Esophagus squamous epithelium (tissue), 4 donors: Measurements from ENCODE around the gene FREM1.

Experiments
- POLR2A ChIP-seq, 4 donors: fragments of 450-650 bp; IDR thresholded peaks; one replicate each; pipeline ENCODE4 v1.6.1; 2017; ENCODE audit warnings: antibody characterized with exemption in 4 of 4, mild to moderate bottlenecking in 4 of 4, moderate library complexity in 3 of 4
- TF ChIP-seq, protein P1 (sequence below), 6 experiments: fragments of 450-650 bp in 4 of 6; fragments of 200-600 bp in 2 of 6; sonication (generic) in 2 of 6; IDR thresholded peaks; one replicate each; pipeline ENCODE4 v1.5.1; 2016 to 2019; ENCODE audit warnings: antibody characterized with exemption in 6 of 6, mild to moderate bottlenecking in 4 of 6, moderate library complexity in 4 of 6

DNA sequence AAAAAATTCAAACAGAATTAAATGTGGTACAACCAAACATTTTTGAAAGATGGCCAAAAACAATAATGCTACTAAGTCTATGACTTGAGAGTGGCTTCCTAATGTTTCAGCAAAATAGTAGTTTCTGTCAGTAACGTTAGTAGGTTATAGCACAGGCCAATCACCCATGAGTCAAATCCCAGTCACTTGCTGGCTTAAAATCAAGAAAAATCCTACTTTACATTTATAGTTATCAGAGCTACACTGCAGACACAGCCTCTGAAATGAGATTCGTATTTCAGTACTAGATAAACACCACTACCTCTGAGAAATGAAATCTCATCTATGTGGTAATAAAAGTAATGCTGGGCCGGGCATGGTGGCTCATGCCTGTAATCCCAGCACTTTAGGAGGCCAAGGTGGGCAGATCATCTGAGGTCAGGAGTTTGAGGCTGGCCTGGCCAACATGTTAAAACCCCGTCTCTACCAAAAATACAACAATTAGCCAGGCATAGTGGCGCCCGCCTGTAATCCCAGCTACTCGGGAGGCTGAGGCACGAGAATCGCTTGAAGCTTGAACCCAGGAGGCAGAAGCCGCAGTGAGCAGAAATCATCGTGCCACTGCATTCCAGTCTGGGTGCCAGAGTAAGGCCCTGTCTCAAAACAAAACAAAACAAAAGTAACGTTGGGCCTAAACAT is 223.0 kb downstream of the FREM1 start:
- no peak for TF ChIP-seq POLR2A (IDR thresholded peaks at IDR 0.05)
- TF ChIP-seq, protein P1, sequence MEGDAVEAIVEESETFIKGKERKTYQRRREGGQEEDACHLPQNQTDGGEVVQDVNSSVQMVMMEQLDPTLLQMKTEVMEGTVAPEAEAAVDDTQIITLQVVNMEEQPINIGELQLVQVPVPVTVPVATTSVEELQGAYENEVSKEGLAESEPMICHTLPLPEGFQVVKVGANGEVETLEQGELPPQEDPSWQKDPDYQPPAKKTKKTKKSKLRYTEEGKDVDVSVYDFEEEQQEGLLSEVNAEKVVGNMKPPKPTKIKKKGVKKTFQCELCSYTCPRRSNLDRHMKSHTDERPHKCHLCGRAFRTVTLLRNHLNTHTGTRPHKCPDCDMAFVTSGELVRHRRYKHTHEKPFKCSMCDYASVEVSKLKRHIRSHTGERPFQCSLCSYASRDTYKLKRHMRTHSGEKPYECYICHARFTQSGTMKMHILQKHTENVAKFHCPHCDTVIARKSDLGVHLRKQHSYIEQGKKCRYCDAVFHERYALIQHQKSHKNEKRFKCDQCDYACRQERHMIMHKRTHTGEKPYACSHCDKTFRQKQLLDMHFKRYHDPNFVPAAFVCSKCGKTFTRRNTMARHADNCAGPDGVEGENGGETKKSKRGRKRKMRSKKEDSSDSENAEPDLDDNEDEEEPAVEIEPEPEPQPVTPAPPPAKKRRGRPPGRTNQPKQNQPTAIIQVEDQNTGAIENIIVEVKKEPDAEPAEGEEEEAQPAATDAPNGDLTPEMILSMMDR (IDR thresholded peaks at IDR 0.05), result no peak
